ELF-1 (cell line): ENCODE data around the gene MKRN2.
"Not testable (repeated sequence)": the region's sequence is repeated elsewhere in the genome, so short reads cannot be mapped to it uniquely, and the experiment has no call there.

ENCODE experiments used
- DNase-seq: peaks from one replicate; pipeline ENCODE4 v3.0.0-alpha.2; 2016; ENCODE audit warnings: low read depth, low spot score

MKRN2 gene, protein sequence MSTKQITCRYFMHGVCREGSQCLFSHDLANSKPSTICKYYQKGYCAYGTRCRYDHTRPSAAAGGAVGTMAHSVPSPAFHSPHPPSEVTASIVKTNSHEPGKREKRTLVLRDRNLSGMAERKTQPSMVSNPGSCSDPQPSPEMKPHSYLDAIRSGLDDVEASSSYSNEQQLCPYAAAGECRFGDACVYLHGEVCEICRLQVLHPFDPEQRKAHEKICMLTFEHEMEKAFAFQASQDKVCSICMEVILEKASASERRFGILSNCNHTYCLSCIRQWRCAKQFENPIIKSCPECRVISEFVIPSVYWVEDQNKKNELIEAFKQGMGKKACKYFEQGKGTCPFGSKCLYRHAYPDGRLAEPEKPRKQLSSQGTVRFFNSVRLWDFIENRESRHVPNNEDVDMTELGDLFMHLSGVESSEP

DNA sequence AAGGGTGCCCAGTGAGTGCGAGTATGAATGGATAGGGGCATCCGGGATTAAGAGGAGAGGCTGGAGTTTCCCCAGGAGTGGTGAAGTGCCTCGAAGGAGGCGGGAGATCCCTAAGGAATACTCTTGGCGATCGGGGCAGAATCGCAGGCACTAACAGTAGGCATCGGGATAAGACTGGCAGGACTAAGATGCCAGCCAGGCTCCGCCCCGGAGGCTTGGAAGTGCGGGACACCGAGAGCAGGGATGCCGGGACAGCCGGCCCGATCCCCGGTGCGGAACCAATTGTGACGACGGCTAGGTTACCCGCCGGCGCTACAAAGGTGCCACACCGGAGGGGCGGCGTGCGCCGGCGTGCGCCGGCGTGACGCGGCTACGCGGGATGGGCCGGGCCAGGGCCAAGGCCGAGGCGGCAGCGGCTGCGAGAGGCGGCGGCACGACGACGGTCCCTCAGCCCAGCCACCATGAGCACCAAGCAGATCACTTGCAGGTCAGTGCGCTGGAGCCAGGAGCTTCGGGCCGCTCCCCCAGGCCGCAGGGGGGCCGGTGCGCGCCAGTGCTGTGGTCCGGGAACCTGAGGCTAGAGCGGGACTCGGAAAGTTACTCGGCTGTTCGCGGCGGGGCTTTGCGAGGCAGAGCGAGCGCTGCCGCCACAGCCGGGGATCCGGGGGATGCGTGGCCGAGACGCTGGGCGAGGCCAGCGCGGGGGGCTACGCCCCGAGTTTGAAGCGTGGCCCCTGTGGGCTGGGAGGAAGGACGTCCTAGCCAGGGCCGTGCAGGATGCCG is at the start of gene MKRN2:
Gene MKRN2 (plus strand): TSS at position 398 of the 783 bp plus-strand sequence. CDS start 64 bp downstream, at position 462.
- DNase-seq, result peak; percentile 90

- DNase-seq, result peak; percentile 30
Observed at GRCh38 chr3:12507591-12508281, 49.2 kb upstream of the MKRN2 start.

DNA sequence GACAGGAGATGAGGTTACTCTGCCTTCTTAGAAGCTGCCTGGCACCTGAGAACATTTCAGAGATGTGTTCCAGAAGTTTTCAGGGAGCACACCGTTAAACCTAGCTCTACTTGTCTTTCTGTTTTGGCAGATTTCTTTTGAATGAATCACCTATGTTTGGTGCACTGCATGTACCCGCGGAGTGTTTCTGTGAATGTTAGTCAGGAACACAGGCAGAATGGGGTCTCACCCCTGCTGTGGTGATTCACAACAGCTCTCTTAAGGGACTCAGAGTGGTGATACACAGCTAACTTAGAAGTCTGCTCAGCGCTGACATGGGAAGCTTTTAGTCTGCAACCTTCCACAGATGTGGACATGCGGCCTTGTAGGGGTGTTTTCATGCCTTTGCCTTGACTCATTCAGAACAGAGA is 48.6 kb upstream of the MKRN2 start:
- DNase-seq, result peak; percentile 19

- no peak for DNase-seq
Observed at GRCh38 chr3:12509466-12509865, 47.4 kb upstream of the MKRN2 start.

DNA sequence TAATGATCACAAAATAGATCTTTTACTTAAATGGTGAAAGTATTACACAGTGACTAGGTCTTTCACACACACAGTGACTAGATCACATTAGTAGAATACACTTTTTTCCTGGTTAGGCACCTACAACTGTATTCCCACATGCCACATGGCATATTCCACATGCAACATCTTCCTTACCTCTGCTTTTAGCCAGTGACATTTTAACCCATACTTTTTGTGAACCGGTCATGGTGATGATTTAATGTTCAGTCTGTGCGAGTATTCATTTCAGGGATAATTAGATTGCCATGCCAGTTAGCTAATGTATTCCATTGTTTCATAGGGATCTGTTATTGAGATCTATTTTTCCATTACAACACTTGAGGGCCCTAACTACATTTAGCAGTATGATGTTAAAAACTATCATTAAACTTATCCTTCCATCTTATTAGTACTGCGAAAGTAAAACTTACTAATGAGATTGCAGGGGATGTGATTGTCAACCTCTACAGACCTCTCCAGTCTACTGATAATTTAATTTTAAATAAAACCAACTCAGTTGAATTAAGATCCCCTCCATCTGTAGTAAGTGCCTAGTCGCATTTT is 44.3 kb upstream of the MKRN2 start:
- no peak for DNase-seq

GRCh38 chr3:12513694-12514446 is 43.0 kb upstream of the MKRN2 start:
- DNase-seq, result no peak

DNA sequence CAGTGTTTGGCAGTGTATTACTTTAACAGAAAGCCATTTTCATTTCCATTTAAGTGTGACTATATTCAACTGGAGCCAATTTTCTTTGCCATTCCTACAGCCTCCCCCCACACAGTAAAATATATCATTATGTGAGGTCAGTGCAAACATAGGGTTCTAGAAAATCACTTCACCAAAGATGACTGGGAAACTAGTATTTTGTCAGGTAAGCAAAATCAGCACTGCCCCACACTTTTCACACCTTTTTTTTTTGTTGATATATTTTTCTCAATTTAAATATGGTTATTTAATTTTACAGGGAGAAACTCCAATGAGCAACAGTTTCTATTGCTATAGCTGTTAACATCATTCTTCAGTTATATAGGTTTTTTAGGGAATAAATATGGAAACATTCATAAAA is 41.3 kb upstream of the MKRN2 start:
- no peak for DNase-seq

DNA sequence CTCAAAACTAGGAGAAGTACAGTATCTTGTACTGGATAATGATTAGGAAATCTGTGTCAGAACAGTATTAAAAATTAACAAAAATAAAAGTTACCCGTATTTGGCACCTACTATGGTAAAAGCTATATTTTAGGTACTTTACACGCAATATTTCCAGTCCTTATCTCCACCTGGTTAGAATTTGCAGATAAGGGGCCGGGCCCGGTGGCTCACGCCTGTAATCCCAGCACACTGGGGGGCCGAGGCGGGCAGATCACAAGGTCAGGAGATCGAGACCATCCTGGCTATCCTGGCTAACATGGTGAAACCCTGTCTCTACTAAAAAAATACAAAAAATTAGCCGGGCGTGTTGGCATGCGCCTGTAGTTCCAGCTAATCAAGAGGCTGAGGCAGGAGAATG is 40.0 kb upstream of the MKRN2 start:
- no peak for DNase-seq

GRCh38 chr3:12518261-12519028 is 38.4 kb upstream of the MKRN2 start:
- peak; percentile 16 for DNase-seq

GRCh38 chr3:12521010-12521409 is 35.9 kb upstream of the MKRN2 start:
- no peak for DNase-seq

- DNase-seq, result peak; percentile 8
Observed at GRCh38 chr3:12522721-12523120, 34.2 kb upstream of the MKRN2 start.

GRCh38 chr3:12527757-12528143 is 29.1 kb upstream of the MKRN2 start:
- DNase-seq, result no peak

- no peak for DNase-seq
Observed at GRCh38 chr3:12532182-12532581, 24.7 kb upstream of the MKRN2 start.

- no peak for DNase-seq
Observed at GRCh38 chr3:12536423-12536822, 20.5 kb upstream of the MKRN2 start.

- DNase-seq, result peak; percentile 35
Observed at GRCh38 chr3:12541625-12542024, 15.3 kb upstream of the MKRN2 start.

- not testable (repeated sequence) for DNase-seq
Observed at GRCh38 chr3:12543497-12543896, 13.4 kb upstream of the MKRN2 start.

DNA sequence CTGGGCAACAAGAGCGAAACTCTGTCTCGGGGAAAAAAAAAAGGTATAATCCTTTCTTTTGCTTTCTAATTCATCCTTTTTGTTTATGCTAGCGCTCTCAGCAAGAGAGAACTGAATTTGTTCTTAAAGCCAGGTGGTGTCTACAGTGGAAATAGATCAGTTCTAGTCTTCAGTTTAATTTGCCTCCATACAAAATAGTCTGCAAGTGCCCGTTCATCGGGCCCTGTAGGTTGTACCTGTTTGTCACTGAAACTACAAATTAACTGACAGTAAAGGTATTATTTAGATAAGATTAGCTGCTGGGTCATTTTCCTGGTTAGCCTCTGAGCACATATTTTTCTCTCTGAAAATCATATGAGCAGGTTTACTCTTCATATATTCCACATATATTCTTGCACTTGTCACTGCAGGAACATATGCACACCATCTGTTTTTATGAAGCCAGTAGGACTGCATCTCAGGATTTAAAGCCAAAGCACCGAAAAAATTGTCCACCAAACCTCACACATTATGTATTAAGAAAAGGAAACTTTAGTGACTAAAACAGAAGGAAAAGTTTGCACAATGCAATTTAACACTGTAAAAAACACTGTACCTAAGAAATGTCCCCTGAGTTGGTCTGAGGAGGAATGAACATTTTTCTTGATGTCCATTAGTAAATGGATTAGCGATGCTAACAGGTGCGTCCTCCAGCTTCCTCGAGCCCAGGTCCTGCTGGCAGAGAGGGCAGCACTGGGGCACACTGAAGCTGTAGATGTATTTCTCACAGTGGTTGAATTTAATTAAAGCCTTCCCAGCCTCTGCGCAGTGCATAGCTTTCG is 12.0 kb upstream of the MKRN2 start:
- DNase-seq, result no peak

- DNase-seq, result peak; percentile 54
Observed at GRCh38 chr3:12545473-12545791, 11.5 kb upstream of the MKRN2 start, which contains the start of gene MKRN2OS. TSS of gene MKRN2OS (minus strand) at chr3:12545499. CDS start at chr3:12545464, 35 bp downstream.

- DNase-seq, result no peak
Observed at GRCh38 chr3:12549971-12550760, 6.7 kb upstream of the MKRN2 start.
